Posterior cingulate gyrus (tissue), 11 donors: ENCODE data around the gene SLC16A7.

Experiments used
- DNase-seq, 10 donors: peaks; one replicate each; pipeline versions ENCODE4 v3.0.0 to v3.0.0-alpha.2; 2020 to 2021; ENCODE audit warnings: mixed read lengths in 3 of 10
- intact Hi-C: fragments of 100-400 bp; cut with DNase I; formaldehyde crosslinking; loops from one replicate; pipeline ENCODE4 v1.15.1; 2023

SLC16A7 gene

DNA sequence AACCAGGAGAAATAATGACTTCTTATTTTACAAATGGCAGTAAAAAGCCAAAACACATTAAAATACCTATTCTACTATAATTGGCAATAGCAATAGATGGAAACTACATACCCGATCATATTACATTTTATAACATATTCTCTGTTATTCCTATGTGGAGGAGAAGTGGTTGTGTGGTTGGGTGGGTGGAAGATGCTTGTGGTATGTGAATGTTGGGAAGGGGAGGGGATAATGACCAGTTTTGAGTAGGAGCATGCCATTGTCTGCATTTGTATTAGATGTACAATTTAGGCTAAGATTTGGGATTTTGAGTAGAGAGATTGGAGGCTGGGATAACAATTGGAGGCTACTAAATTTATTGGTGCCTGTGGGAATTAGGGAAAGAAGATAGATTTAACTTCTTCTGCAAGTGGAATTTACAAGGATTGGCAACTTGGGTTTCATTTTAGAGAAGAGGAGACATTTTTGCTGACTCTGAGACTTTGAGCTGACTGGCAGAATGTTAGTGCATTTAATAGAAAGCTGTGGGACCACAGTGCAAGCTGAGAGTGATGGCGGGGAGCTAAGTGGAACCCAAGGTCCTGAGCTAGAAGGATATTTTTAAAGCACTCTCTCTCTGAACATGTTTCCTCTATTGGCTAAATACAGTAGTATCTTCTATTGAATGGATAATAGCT, 65.2 kb downstream of the SLC16A7 start:
- intact Hi-C loops = no loop called here
- DNase-seq = no peak

DNA sequence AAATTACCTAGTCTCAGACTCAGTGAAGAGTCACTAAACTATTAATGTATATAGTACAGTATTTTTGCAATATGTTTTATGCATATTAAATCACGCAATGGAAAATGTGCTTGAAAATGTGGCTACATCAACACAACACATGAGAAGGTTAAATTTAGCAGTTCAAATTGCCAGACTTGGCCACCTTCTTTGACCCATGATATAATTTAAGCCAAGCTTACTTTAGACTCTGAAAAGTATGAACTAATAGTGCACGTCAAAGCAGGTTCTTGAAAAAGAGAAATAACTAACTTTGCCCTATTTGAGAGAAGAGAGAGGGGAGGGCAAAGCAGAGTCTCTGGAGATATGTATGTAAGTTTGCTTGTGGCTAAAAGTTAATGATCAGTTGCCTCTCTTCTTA, 68.7 kb downstream of the SLC16A7 start:
- intact Hi-C loops = no loop called here
- DNase-seq = no peak

DNA sequence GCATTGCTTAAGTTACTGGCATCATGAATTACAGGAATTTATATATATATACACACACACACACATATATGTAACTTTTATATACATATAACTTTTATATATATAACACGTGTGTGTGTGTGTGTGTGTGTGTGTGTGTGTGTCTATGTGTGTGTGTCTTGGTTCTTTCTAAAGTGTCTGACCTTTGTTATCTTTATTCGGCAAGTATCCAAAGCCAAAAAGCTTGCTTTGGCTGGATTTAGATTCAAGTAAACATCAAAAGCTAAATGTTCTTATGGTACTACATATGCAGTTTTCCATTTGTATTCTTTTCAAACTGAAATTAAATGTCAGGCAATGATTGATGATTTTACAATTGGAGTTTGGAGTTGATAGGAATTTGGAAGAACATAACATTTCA, 69.9 kb downstream of the SLC16A7 start:
- intact Hi-C loops = no loop called here
- DNase-seq = no peak

DNA sequence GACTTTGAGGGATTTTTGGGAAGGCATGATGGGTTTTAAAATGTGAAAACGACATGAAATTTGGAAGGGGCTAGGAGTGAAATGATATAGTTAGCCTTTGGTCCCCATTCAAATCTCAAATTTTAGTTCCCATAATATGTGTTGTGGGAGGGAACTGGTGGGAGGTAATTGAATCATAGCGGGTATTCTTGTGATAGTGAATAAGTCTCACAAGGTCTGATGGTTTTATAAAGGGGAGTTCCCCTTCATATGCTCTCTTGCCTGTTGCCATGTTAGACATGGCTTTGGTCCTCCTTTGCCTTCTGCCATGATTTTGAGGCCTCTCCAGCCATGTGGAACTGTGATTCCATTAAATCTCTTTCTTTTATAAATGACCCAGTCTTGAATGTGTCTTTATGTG, 72.8 kb downstream of the SLC16A7 start:
- intact Hi-C loops = no loop called here
- no peak for DNase-seq

DNA sequence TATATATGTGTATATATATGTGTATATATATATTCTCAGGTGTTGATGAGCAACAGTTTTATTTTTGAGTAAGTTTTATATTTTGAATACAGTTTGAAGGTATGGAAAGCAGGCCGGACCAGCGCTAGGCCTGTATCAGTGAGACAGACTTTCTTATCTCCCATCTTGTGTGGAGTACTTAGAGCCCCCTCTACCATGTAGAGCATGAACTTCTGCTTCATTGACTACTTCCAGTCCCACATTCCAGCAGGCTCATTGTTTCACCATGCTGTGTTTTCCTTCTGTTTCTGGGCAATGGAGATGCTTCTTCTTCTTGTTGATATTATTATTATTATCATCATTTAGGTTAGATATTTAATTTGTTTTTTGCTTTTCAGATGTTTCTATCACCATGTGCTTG, 76.4 kb downstream of the SLC16A7 start:
- DNase-seq = no peak
- intact Hi-C loops = no loop called here

DNA sequence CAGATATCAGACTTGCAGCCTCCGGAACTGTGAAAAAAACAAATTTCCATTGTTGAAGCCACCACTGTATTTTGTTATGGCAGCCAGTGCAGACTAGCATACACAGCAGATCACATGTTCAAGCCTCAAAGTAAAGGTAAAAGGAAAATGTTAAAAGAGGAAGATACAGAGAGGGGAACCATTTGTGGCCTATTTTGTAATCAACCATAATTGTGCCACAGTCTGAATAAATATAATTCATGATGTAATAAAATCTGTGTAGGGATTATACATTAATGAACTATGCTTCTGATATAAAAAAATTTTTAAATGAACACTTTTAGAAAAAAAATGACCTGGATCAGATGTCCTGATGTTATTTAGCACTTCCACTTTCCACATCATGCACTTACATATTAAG, 79.6 kb downstream of the SLC16A7 start:
- intact Hi-C loops = no loop called here
- no peak for DNase-seq

DNA sequence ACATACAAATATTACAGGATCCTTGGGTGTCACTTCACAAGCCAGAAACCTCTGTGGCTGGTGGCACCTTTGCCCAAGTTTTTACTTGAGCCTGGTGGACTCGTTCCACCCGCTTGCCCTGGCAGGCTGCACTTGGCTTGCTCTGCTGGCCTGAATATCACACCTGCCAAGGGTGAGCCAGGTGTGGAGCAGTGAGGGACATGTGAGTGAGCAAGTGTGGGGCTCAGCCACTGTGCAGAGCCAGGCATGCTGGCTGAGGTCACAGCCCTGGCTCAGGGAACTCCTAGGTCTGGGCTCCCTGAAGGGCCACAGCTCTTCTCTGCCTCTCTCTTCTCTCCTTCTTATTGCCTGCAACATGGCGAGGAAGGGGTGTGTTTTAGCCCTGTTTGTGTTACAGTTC, 82.0 kb downstream of the SLC16A7 start:
- intact Hi-C loops = no loop called here
- DNase-seq = peak in 2 of 10 donors; percentile 44 to 45

DNA sequence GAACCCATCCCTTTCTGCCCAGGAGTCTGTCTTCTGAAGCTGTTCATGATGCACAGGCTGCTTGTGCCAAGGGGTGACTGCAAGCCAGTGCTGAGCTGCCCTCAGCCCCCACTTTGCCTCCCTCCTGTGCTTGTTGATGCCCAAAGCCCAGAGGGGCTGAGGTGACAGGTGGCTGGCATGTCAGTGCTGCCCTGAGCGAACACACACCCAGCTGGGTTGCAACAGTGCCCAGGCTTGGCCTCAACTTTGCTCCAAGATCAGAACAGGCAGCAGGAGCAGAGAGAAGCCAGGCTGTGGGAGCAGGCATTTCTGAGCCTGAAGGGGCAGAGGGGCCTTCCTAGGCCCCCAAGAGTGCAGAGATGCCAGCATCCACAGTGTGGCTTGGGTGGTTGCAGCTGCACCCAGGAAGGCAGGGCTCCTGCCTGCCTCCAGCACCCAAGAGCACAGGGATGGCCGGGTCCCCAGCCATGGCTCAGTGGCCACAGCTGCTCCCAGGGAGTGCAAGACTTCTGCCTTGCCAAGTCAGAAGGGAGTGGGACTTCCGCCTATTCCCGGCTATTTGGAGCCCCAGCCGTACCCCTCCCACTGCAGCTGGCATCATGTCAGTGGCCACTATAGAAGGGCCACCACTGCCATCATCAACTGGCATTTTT, 83.1 kb downstream of the SLC16A7 start:
- peak in 2 of 10 donors; percentile 49 to 61 for DNase-seq
- intact Hi-C loops = no loop called here

DNA sequence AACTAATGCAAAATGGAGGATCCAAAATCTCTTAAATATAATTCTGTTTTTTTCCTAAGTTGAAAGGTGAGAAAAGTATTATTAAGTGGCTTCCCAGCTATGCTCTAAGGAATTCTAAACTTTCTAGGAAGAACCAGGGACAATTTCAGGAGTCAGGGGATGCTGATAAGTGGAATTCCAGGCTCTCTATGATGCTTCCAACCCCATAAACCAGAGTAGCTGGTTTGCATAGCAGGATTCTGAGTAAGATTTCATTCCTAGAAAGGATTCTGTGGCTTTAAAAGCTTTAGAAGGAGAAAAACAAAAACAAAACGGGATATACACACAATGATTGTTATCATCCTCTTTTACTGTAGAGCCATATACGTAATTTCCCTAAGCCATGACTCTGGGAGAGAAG, 93.9 kb downstream of the SLC16A7 start:
- DNase-seq = no peak
- intact Hi-C loops = no loop called here

DNA sequence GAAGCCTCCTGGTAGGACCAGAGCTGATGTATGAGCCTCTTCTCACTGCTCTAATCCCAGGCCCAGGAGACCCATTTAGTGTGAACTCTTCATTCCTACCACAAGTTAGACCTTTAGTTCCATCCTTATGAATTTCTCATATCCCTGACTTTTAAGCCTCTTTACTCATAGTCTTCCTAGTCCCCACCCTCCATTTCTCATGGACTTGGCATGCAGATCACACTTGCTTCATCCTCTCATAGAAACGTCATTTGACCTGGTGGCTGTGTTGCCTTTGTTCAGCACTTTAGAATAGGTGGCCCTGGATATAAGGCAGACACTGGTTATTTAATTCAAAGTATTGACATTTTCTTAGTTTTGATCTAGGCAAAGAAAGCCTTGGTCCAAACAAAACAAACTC, 99.5 kb downstream of the SLC16A7 start:
- intact Hi-C loops = no loop called here
- DNase-seq = no peak

DNA sequence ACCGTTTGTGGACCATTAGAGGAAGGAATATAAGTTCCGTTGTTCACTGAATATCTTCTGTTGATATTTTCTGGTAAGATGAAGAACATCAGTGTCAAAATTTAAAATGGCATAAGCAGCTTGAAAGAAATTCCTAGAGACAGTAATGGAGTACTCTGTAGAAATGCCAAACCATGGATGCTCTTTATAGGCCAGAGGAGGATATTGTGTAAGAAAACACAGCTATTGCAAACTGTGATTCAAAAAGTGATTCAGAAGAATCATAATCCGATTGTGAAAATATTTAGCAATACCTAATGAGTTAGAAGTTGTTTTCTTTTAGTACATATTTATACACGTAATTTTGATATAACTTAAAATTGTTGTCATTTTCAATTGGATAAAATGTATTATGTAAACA, 102.8 kb downstream of the SLC16A7 start:
- no peak for DNase-seq
- intact Hi-C loops = no loop called here

DNA sequence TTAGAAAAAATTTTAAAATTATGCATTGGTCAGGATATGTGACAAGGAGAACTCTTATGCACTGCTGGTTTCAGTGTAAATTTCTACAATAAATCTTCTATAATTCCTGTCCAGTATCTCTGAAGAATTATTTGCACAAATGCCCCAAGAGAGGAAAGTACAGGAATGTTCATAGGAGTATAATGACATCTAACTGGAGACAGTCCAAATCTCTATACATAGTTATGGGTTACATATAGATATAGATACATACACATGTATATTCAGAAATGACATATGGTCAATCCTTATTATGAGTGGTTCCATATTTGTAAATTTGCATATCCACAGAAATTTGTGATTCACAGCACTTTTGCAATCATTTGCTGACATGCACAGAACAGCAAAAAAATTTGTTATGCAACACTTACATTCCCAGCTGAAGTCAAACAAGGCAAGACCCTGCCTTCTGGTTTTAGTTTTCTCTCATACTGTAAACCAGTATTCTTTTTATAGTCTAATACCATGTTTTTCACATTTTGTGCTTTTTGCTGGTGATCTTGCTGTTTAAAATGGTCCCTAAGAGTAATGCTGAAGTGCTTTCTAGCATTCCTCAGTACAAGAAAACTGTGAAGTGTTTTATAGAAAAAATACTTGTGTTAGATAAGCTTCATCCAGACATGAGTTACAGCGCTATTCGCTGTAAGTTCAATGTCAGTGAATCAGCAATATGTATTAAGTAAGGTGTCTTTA, 103.8 kb downstream of the SLC16A7 start:
- intact Hi-C loops = no loop called here

DNA sequence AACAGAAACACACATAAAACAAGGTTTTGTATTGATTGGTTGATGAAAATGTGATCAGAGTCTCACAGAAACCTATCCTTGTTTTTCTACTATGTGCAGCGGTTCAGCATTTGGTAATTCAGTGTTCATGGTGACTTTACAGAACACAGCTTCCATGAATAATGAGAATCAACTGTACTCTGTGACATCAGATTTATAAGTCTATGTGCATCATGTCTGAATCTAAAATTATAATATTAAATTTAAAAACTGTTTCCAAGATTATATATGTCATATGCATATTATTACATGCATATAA, 104.3 kb downstream of the SLC16A7 start:
- intact Hi-C loops = no loop called here
- no peak for DNase-seq

More for the DNA sequence above, 103.8 kb downstream of the SLC16A7 start:
- DNase-seq = no peak

DNA sequence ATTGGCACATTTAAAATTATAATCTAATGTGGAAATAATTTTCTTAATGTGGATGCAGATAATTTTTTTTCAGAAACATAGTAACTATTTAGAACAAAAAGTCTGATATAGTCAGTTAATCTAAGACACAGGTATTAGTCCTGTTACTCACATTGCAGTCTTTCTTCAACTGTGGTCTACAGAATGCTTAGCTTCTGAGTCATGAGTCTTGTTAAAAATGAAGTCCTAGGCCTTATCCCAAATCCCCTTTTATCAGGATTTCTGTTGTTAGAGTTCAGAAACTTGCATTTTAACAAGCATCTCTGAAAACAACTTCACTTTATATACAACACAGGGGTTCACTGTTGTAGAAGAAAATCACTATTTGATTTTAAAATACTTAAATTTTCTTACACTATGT, 112.2 kb downstream of the SLC16A7 start:
- DNase-seq = no peak
- intact Hi-C loops = no loop called here

DNA sequence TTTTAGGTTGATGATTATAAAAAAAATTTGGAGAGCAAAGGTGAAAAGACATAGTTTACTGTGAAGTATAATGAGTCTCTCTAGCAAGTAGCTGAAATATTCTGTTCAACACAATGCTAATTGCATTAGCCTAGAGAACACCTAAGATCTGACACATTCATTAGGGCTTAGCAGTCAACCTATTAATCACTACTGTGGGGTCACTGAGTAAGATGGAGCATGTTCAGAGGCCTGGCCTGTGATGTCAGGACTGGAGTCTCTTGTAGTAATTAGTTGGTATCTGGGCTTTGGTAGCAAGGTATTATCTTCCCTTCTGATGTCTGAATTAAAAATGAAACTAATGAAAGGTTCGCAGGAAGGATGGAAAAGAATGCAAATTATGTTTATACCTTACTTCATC, 112.7 kb downstream of the SLC16A7 start:
- intact Hi-C loops = no loop called here
- DNase-seq = no peak

DNA sequence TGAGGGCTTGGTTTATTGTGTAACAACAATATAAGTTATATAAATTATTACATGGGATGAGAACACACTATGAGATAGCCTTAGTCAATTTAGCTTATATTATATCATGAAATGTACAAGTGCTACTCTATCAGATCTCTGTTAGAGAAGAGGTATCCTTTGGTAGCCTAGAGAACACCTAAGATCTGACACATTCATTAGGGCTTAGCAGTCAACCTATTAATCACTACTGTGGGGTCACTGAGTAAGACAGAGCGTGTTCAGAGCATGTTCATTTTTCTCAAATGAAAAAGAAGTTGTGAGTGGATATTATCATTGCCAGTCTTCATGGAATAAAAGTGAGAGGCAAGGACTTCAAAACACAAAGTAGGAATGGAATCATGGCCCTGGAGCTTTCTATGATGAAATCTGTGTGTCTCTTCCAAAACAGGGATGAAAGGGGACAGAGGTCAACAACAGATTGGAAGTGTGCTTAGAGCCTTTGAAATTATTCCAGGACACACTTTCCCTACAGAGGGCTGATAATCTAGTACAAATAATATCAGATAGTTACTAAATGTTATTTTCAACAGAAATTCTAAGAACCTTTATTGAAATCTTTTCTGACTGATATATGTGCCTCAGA, 114.3 kb downstream of the SLC16A7 start:
- DNase-seq = no peak
- intact Hi-C loops = no loop called here

DNA sequence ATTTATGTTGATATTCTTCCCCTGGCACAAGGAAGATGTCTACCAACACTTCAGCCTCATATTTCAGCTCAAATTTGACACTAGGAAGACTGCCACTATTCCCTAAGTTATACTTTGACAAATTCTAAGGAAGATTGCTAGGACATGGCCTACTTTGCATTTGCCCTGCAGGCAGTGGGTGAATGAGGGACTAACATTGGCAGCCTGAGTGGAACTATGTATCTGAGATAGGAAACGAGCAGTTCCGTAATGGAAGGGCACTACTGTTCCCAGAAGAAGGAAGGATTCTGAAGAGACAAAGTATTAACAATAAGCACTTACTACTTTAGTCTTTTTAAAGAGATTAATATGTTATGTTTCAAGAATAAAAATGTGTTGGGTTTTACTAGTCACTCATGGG, 115.1 kb downstream of the SLC16A7 start:
- intact Hi-C loops = no loop called here
- DNase-seq = no peak

DNA sequence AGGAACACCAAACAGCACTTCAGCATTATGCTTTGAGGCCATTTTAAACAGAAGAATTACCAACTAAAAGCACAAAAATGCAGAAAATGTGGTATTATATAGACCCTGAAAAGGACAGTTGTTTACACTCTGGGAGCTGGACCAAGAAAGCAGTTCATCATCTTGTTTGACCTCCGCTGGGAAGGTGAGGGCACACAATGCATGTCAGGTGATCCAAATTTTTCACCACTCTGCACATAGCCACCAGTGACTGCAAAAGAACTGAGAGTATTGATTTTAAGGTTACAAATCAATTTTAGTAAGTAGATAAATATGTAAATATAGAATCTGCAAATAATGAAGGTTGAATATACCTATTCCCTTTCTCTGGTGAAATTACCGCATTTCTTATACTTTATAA, 119.6 kb downstream of the SLC16A7 start:
- no peak for DNase-seq
- intact Hi-C loops = no loop called here

DNA sequence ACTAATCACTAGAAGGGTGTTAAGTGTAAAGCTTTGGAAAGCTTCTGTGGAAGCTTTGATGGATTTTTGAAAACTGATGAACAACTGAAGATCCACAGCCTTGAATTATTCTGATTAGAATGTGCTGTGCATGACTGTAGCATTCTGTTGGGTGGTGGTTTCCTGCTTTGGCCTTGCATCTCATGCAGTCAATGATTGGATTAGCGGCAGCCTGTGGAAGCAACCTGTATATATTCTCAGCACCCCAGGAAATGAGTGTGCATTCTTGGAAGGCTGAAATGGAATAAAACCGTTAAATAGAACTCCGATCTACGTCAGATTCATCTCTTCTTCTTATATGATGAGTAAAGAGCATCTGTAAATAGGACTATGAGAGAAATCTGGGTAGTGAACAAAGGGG, 120.2 kb downstream of the SLC16A7 start:
- intact Hi-C loops = no loop called here
- no peak for DNase-seq

DNA sequence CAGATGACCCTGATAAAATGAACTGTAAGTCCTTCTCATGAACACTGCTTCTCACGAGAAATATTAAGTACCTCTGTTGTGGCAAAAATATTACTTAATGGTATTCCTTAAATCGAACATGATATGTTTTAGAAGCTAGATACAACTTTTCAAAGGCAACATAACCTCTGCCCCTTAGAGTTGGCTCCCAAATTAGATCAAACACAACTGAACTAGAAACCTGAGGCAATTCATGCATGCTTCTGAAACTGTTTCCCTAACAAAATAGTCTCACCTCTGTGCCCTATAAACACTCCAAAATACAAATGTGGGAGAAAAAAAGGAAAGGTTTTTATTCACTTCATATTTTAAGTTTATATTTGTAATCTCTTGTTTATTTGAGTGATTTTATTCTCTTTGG, 121.6 kb downstream of the SLC16A7 start:
- DNase-seq = no peak
- intact Hi-C loops = no loop called here

DNA sequence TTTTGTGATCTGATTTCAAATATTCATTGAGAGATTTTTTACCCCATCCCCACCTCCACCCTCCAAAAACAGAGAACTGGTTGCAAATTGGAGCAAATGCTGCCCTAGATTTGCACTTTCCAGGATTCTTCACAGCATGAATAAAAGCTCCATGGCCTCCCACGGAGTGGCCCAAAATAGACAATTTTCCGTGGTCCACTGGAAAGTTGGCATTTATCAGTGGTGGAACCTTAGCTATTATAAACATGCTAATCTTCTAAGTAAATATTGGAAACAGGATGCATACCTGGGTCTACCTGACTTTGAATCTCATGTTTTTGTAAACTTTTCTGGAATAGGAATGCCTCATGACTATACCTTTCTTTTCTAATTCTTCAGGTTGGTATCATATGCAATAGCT, 123.9 kb downstream of the SLC16A7 start:
- DNase-seq = no peak
- intact Hi-C loops = no loop called here

DNA sequence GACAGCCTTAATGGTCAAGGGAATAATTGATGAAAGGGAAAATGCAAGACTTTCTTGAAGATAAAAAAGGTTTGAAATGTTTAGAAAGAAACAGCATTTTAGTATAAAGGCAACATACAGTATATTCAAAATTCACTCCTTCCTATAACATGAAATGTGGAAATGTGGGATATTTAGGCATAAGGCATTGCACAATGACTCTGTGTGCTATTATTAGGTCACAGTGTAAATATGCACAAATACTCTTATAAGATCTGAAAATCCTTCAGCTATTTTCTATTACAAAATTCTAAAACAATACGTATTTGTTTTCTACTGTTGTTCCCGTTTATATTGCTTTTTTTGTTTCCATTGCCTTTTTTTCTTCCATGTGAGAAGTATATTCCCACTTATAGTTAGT, 127.7 kb downstream of the SLC16A7 start:
- intact Hi-C loops = no loop called here
- no peak for DNase-seq
